Measurements from ENCODE around the gene TENT4A.
"Not testable (repeated sequence)": the region's sequence is repeated elsewhere in the genome, so short reads cannot be mapped to it uniquely, and the experiment has no call there.

The TENT4A gene

GRCh38 chr5:6766604-6767093 is 53.4 kb downstream of the TENT4A start:
- in situ Hi-C loops (cut with HindIII; ENCODE audit: low sequenced_read_pairs), result no loop called here

GRCh38 chr5:6767481-6768063 is 54.3 kb downstream of the TENT4A start:
- in situ Hi-C loops (cut with HindIII; ENCODE audit: low sequenced_read_pairs), result no loop called here

DNA sequence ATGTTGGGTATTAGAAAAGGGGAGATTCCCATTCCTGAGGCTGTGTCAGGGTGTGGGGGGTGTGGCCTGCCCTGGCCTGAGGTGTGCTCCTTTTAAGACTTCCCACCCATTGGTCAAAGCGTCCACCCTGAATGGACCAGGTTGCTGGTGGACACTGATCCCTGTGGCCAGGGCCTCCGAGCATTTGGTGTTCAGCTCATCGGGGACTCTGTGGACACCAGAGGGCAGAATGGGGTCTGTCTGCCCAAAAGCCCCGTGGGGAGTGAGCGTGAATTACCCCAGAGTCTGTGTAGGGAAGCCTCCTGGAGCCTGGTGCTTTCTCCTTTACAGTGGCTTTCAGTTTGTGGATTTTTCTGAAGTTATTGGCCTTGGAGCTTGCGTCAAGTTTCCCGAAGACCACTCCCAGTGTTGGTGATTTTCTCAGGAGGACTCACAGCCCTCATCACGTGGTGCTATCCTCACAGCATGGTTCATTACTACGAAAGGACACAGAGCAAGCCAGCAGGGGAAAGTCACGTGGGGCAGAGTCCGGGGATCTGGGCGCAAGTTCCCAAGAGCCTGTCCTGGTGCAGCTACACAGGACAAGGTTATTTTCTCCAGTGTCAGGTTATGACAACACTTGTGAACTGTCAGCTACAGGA is 55.5 kb downstream of the TENT4A start:
- in situ Hi-C loops (cut with HindIII; ENCODE audit: low sequenced_read_pairs), result no loop called here

GRCh38 chr5:6770826-6771607 is 57.8 kb downstream of the TENT4A start:
- in situ Hi-C loops (cut with HindIII; ENCODE audit: low sequenced_read_pairs), result no loop called here

- in situ Hi-C loops (cut with HindIII; ENCODE audit: low sequenced_read_pairs), result no loop called here
These were observed 59.7 kb downstream of the TENT4A start for GRCh38 chr5:6772886-6773285.

DNA sequence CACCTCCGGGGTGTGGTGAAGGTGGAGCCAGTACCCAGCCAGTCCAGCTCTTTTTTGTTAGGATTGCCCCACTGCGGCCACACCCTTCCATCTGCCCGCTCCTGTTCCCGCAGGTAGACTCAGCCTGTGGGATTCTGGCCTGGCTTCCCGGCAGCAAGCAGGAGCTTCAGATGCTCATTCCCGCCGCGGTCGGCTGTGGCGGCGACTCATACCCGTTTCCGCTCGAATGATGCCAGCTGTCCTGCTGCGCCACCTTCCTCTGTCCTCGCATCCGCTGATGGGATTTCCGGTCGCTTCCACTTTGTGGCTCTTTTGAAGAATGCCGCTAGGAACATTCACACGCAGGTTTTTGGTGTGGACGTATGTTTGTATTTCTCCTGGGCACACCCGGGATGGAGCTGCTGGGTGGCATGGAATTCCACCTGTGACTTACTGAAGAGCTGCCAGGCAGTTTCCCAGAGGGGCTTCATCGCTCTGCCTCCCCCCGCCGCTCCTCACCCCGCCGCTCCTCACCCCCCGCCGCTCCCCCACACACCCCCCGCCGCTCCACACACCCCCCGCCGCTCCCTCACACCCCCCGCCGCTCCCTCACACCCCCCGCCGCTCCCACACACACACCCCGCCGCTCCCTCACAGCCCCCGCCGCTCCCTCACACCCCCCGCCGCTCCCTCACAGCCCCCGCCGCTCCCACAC is 60.3 kb downstream of the TENT4A start:
- in situ Hi-C loops (cut with HindIII; ENCODE audit: low sequenced_read_pairs), result no loop called here

GRCh38 chr5:6774207-6774606 is 61.0 kb downstream of the TENT4A start:
- in situ Hi-C loops (cut with HindIII; ENCODE audit: low sequenced_read_pairs), result not testable (repeated sequence)

DNA sequence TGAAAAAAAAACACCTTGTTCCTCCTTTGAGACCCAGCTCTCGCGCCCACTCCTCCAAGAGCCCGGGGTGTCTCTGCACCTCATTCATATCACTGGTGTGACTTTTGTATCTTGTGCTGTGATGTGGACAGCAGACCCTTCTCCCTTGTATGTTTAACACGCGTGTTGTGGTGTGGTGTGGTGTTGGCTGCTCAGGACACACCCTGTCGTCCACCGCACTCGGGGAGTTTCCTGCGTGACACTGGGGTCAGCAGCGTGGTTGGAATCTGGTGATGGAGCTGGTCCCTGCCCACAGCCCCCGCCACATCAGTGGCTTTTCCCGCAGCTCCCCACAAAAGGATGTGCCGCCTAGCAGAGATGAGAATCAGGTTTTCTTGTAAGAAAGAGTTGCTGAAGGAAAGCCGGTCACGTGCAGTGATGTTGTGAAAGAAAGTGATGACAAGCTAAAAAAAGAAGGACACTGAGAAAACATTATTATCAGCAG is 61.5 kb downstream of the TENT4A start:
- in situ Hi-C loops (cut with HindIII; ENCODE audit: low sequenced_read_pairs), result no loop called here

GRCh38 chr5:6775571-6775970 is 62.3 kb downstream of the TENT4A start:
- in situ Hi-C loops (cut with HindIII; ENCODE audit: low sequenced_read_pairs), result no loop called here

- in situ Hi-C loops (cut with HindIII; ENCODE audit: low sequenced_read_pairs), result no loop called here
These were observed 67.7 kb downstream of the TENT4A start for GRCh38 chr5:6780802-6781391.

DNA sequence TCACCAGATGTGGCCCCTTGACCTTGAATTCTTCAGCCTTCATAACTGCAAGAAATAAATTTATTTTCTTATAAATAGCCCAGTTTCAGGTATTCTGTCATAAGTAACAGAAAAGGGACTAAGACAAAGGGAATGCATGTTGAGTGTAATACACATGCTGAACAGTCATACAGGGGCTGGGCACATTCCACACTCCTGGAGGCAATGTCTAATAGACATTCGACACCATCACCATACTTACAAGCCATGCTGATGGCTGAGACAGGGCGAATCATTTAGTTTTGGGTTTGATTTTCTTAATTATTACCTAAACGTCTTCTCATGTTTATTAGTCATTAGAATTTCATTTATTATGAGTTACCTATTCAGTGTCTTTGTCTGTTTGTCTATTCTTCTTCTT is 68.5 kb downstream of the TENT4A start:
- in situ Hi-C loops (cut with HindIII; ENCODE audit: low sequenced_read_pairs), result no loop called here

- in situ Hi-C loops (cut with HindIII; ENCODE audit: low sequenced_read_pairs), result no loop called here
These were observed 70.6 kb downstream of the TENT4A start for GRCh38 chr5:6783787-6784186.

- in situ Hi-C loops (cut with HindIII; ENCODE audit: low sequenced_read_pairs), result no loop called here
These were observed 71.2 kb downstream of the TENT4A start for GRCh38 chr5:6784481-6784880.

- in situ Hi-C loops (cut with HindIII; ENCODE audit: low sequenced_read_pairs), result no loop called here
These were observed 72.1 kb downstream of the TENT4A start for GRCh38 chr5:6785161-6785860.

DNA sequence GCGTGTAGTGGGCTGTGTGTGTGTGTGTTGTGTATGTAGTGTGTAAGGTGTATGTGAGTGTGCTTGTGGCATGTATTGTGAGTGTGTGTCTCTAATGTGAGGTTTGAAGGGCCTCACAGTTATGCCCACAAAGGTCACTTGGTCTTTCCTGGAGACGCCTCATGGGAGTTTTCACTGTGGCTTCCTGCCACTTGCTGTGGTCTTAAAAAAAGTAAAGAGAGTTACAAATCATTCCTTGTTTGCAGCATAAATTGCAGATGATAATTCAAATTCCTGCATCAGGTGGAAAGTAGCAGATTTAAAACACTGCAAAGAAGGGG is 72.6 kb downstream of the TENT4A start:
- in situ Hi-C loops (cut with HindIII; ENCODE audit: low sequenced_read_pairs), result no loop called here

- in situ Hi-C loops (cut with HindIII; ENCODE audit: low sequenced_read_pairs), result no loop called here
These were observed 73.7 kb downstream of the TENT4A start for GRCh38 chr5:6786786-6787495.

- in situ Hi-C loops (cut with HindIII; ENCODE audit: low sequenced_read_pairs), result no loop called here
These were observed 74.7 kb downstream of the TENT4A start for GRCh38 chr5:6787941-6788340.

GRCh38 chr5:6788439-6788838 is 75.2 kb downstream of the TENT4A start:
- in situ Hi-C loops (cut with HindIII; ENCODE audit: low sequenced_read_pairs), result no loop called here

DNA sequence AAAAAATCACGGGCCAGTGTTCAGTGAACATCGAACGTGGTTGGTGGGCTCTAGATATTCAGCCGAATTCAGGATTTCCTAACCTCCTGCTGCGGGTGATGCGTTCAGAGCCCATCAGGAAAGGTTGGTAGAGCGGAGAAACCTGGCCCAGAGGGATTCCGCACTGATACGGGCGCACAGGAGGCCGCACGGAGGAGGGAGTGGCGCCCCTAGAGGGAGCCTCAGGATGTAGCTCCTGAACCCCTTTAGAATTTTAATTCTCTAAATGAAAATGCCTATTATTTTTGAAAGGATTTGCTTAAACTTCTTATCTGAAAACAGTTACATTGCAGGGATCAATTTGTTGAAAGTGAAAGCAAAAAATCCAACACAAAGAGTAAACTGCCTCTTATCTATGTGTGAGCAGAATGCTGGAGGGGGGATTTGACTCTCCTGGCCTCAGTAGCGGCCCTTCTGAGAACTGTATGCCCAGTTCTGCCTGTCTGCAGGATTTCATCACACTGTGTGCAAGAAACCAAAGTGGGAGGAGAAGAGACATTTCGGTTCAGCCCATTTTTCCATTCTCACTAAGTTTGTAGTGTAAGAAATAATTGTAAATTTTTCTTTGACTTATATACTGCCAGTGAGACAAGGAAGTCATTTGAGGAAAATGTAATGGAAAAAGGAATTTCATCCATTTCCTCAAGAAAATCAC is 75.9 kb downstream of the TENT4A start:
- in situ Hi-C loops (cut with HindIII; ENCODE audit: low sequenced_read_pairs), result no loop called here
